ENCODE measurements around the gene ITGB4.
"Not testable (repeated sequence)": the region's sequence is repeated elsewhere in the genome, so short reads cannot be mapped to it uniquely, and the experiment has no call there.

Gene ITGB4

DNA sequence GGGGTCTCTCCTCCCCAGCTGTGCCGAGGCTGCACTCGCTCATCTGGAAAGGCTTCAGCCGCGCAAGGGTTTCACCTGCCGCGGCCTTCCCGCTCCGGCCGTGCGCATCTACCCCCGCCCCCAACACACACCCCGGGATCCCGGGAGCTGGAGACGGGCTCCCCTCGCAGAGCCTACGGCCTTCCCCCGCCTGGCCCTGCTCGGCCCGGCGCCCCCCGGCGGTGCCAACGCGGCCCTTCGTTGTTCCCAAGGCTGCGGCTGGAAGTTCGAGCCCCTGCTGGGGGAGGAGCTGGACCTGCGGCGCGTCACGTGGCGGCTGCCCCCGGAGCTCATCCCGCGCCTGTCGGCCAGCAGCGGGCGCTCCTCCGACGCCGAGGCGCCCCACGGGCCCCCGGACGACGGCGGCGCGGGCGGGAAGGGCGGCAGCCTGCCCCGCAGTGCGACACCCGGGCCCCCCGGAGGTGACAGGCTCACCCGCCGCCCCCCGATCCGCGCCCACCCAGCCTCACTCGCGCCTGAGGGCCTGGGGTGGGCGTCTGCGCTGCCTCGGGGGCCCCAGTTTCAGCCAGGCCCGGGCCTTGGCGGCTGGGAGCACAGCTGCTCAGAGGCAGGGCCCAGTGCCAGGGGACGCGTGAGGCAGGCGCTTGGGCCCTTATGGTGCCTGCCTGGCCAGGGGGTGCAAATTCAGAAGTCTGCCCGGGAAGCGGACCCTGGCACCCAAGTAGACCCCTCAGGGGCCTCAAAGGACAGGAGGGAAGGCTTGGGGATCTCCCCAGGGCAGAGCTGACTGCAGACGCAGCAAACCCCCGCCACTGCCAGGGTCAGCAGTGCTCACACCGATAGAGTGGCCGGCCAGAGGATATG, 32.5 kb downstream of the ITGB4 start:
- DNase-seq (ENCODE audit: low spot score): no peak

DNA sequence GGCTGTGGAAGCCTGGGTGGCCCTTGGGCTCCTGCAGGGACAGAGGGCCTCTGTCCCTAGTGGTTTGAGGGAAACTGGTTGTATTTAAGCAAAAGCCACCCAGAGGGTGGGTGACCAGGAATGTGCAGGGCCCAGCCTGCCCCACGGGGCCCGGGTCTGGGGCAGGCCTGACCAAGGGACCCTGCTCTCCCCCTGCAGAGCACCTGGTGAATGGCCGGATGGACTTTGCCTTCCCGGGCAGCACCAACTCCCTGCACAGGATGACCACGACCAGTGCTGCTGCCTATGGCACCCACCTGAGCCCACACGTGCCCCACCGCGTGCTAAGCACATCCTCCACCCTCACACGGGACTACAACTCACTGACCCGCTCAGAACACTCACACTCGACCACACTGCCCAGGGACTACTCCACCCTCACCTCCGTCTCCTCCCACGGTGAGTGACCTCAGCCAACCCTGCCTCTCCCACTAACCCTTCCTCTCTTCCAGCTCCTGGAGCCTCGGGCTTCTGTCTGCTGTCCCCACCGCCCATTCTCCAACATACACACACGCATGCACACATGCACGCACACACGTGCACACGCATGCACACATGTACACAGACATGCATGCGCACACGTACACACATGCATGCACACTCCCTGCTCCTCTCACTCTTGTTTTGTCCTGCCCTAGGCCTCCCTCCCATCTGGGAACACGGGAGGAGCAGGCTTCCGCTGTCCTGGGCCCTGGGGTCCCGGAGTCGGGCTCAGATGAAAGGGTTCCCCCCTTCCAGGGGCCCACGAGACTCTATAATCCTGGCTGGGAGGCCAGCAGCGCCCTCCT, 33.3 kb downstream of the ITGB4 start:
- DNase-seq (ENCODE audit: low spot score): no peak

- no peak for DNase-seq (ENCODE audit: low spot score)
Observed at GRCh38 chr17:75755205-75755901, 34.1 kb downstream of the ITGB4 start.

DNA sequence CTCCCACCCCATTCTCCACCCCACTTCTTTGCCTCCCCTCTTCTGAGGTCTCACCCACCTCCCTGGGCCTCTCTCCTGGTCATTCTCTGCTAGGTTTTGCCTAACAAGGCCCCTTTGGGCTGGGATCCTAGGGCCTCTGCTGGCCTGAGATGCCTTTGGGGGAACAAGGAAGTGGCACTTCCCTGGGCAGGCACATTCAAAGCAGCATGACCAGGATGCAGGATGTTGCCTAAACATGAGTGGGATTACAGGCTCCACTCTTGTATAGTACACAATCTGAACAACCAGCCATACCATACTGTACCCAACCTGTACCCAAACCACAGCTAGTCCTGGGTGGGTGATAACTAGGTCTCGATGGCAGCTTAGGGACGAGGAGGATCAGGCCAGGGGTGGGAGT, 34.7 kb downstream of the ITGB4 start:
- no peak for DNase-seq (ENCODE audit: low spot score)

DNA sequence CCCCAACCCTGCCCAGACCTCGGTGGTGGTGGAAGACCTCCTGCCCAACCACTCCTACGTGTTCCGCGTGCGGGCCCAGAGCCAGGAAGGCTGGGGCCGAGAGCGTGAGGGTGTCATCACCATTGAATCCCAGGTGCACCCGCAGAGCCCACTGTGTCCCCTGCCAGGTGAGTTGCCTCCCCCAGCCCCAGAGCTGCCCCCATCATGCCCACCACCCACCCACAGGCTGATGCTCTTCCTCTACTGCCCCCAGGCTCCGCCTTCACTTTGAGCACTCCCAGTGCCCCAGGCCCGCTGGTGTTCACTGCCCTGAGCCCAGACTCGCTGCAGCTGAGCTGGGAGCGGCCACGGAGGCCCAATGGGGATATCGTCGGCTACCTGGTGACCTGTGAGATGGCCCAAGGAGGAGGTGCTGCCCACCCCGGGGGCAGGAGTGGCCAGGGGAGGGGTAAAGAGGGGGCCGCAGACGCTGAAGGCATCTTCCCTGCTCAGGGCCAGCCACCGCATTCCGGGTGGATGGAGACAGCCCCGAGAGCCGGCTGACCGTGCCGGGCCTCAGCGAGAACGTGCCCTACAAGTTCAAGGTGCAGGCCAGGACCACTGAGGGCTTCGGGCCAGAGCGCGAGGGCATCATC, 35.3 kb downstream of the ITGB4 start:
- DNase-seq (ENCODE audit: low spot score): no peak

DNA sequence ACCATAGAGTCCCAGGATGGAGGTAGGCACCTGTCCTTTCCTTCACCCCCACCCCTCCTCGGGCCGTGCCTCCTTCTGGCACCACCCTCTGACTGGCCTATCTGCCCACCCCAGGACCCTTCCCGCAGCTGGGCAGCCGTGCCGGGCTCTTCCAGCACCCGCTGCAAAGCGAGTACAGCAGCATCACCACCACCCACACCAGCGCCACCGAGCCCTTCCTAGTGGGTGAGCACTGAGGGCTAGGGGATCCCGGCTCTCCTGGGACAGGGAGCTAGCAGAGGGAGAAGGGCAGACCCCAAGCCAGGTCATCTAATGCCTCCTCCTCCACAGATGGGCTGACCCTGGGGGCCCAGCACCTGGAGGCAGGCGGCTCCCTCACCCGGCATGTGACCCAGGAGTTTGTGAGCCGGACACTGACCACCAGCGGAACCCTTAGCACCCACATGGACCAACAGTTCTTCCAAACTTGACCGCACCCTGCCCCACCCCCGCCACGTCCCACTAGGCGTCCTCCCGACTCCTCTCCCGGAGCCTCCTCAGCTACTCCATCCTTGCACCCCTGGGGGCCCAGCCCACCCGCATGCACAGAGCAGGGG, 35.9 kb downstream of the ITGB4 start:
- no peak for DNase-seq (ENCODE audit: low spot score)

GRCh38 chr17:75758131-75758905, 37.1 kb downstream of the ITGB4 start:
- DNase-seq (ENCODE audit: low spot score): no peak

- DNase-seq (ENCODE audit: low spot score): no peak
Observed at GRCh38 chr17:75759457-75759856, 38.2 kb downstream of the ITGB4 start.

DNA sequence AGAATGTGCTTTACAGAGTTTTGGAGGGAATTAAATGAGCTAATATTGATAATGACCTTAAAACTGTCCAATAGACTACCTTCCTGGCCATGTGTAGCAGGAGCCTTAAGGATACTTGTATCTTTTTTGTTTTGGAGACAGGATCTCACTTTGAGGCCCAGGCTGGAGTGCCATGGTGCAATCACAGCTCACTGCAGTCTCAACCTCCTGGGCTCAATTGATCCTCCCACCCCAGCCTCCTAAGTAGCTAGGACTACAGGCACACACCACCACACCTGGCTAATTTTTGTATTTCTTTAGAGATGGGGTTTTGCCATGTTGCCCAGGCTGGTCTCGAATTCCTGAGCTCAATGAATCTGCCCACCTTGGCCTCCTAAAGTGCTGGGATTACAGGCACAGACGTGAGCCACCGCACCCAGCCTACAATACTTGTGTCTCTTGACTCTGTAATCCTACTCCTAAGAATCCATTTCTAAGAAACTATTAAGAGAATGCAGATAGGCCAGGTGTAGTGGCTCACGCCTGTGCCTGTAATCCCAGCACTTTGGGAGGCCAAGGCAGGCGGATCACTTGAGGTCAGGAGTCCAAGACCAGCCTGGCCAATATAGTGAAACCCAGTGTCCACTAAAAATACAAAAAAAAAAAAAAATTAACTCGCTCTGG, 38.9 kb downstream of the ITGB4 start:
- not testable (repeated sequence) for DNase-seq (ENCODE audit: low spot score)

- no peak for DNase-seq (ENCODE audit: low spot score)
Observed at GRCh38 chr17:75762513-75763268, 41.4 kb downstream of the ITGB4 start.

- no peak for DNase-seq (ENCODE audit: low spot score)
Observed at GRCh38 chr17:75763269-75763607, 42.0 kb downstream of the ITGB4 start.

GRCh38 chr17:75763613-75764416, 42.6 kb downstream of the ITGB4 start:
- no peak for DNase-seq (ENCODE audit: low spot score)

DNA sequence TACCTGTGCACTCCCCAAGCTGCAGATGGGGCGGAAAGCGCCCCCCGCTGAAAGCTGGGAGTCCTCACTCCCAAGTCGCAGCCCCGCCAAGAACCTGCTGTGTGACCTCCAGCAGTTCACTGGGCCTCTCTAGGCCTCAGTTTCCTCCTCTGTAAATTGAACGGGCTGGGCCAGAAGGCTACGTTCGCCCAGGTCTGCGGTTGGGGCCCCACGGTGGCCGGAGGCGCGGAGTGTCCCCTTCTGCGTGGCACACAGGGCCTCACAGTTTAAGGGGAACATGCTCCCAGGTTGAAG, 43.1 kb downstream of the ITGB4 start:
- DNase-seq (ENCODE audit: low spot score): no peak

DNA sequence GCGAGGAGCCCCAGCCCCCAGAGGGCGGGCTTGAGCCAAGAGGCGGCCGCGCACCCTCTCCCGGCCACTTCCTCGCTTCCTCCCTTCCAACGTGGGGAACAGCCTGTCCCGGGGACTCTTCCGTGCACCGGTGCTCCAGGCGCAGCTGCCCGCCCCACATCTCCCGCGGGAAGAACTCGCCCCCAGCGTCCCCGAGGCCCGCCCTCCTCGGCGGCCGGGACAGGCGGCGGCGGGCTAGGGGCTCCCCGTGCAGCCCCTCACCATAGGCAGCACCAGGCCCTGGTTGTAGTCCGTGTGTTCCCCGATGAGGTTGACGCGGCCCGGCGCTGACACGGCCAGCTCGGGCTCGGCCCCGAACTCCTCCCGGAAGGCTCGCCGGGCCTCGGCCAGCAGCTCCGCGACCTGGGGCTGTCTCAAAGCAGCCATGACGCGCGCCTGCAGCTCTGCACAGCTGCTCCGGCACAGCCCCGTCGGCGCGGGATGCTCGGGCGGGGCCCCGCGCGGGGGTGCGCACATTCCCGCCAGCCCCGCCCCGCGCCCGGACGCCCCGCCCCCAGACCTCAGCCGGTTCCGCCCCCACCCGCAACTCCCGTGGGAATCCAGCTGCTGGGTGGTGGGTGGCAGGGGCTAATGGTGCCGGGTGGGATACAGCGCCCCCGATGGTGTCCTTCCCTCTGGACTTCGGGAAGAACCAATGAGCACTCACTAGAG, 43.6 kb downstream of the ITGB4 start, which contains the start of gene GALK1:
TSS of gene GALK1 (minus strand) at position 482 of the 711 bp plus-strand sequence. CDS start at position 426, 56 bp downstream.
- DNase-seq (ENCODE audit: low spot score): peak; percentile 70

DNA sequence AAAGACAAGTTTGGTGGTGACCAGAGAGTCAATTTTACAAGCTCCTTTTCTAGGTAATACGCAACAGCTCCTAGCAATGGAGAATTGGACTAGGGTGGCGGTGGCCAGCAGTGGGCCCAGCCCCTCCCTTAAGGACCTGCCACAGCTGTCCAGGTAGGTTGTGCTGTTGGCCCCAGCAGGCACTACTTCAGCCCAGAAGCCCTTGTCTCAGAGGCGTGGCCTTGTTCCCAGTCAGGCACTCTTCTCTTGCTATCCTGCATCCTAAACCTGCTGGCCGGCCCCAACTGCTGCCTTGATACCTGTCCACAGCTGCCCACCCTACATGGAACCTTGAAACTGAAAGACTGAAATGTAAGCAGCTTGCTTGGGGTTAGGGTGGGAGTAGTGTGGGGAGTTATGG, 44.7 kb downstream of the ITGB4 start:
- no peak for DNase-seq (ENCODE audit: low spot score)

DNA sequence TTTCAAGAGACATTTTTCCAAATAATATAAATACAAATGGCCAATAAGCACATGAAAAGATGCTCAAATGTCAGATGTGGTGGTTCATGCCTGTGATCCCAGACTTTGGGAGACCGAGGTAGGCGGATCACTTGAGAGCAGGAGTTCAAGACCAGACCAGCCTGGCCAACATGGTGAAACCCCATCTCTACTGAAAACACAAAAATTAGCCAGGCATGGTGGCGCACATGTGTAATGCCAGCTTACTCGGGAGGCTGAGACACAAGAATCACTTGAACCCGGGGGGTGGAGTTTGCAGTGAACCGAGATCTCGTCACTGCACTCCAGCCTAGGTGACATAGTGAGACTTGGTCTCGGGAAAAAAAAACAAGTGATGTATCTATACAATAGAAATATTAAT, 46.6 kb downstream of the ITGB4 start:
- no peak for DNase-seq (ENCODE audit: low spot score)

GRCh38 chr17:75769536-75769935, 48.3 kb downstream of the ITGB4 start:
- DNase-seq (ENCODE audit: low spot score): no peak

Measured in RKO (cell line).